Endothelial cell of umbilical vein (primary cell): ENCODE measurements around the gene C19orf25. TPM values are rescaled to one million over a fixed set of nuclear protein-coding genes. Genes with fewer than 3 reads are reported as not detected.

Experiments used
- BruUV-seq: library from RNA; stranded (reverse); fragments of 400-500 nt; replicated peaks from 2 replicates; lab custom pipeline; 2021; lab: Mats Ljungman, UMichigan
- CTCF ChIA-PET: fragments of 300-600, 350-600 bp; sonication (Branson Sonifier 250); formaldehyde crosslinking; loops from one replicate; lab custom pipeline; 2021; ENCODE audit warnings: antibody characterized with exemption, inconsistent platforms; lab: Charles Lee
- POLR2A ChIA-PET: fragments of 300-600, 350-600 bp; sonication (Branson Sonifier 250); formaldehyde crosslinking; loops from one replicate; lab custom pipeline; 2021; ENCODE audit warnings: antibody characterized with exemption, inconsistent platforms; lab: Charles Lee
- DNase-seq: peaks from one replicate; pipeline ENCODE4 v3.0.0-alpha.2; 2011; ENCODE audit warnings: low read depth, low spot score
- FAIRE-seq: peaks from 2 replicates; lab custom pipeline; 2011; peaks lifted over from hg19 to GRCh38; lab: Jason Lieb, UNC
- H2AFZ ChIP-seq: 2 replicates; pipeline ENCODE4 v1.6.0; 2012; ENCODE audit warnings: low read depth, low read length, control low read depth, inconsistent platforms
- H3K27ac ChIP-seq: 2 replicates; pipeline ENCODE4 v1.5.1; 2011; ENCODE audit warnings: low read depth, mild to moderate bottlenecking, control low read depth, low read length, moderate library complexity; ENCODE audit not compliant: insufficient read depth
- H3K27me3 ChIP-seq, 2 experiments: 2 replicates each; pipeline versions ENCODE4 v1.6.0 to v1.6.1; 2011; ENCODE audit warnings: low read length in 2 of 2, mixed read lengths in 1 of 2; ENCODE audit not compliant: control insufficient read depth in 2 of 2, insufficient read depth in 2 of 2
- H3K36me3 ChIP-seq, 2 experiments: 2 replicates in 1 of 2; 3 replicates in 1 of 2; pipeline ENCODE4 v1.5.1; 2011; ENCODE audit warnings: low read length in 2 of 2, mild to moderate bottlenecking in 1 of 2, moderate library complexity in 1 of 2; ENCODE audit not compliant: control insufficient read depth in 2 of 2, insufficient read depth in 2 of 2; ENCODE audit errors: extremely low read depth in 1 of 2
- H3K4me1 ChIP-seq: 3 replicates; pipeline ENCODE4 v1.5.1; 2011; ENCODE audit warnings: mild to moderate bottlenecking, low read length; ENCODE audit not compliant: control insufficient read depth, insufficient read depth; ENCODE audit errors: extremely low read depth
- H3K4me2 ChIP-seq: 2 replicates; pipeline ENCODE4 v1.6.1; 2011; ENCODE audit warnings: low read length, control low read depth, mixed read lengths; ENCODE audit not compliant: insufficient read depth
- H3K4me3 ChIP-seq, 3 experiments: fragments of 200-600 bp in 1 of 3; sonication (generic), shearing (Covaris generic) in 1 of 3; replicated peaks in 1 of 3; 2 replicates each; pipeline ENCODE4 v1.5.1; 2011 to 2016; ENCODE audit warnings: control low read depth in 3 of 3, low read length in 3 of 3, mild to moderate bottlenecking in 2 of 3, inconsistent platforms in 1 of 3, low read depth in 1 of 3, moderate library complexity in 1 of 3; ENCODE audit not compliant: insufficient read depth in 1 of 3
- H3K79me2 ChIP-seq: 2 replicates; pipeline ENCODE4 v1.6.0; 2012; ENCODE audit warnings: low read length, inconsistent platforms; ENCODE audit not compliant: control insufficient read depth, insufficient read depth
- H3K9ac ChIP-seq: replicated peaks from 2 replicates; pipeline ENCODE3; 2011; ENCODE audit warnings: low read length, control low read depth; ENCODE audit not compliant: insufficient read depth; ENCODE audit errors: extremely low read depth
- H3K9me1 ChIP-seq: replicated peaks from 3 replicates; pipeline ENCODE4 v1.6.0; 2011; ENCODE audit warnings: mild to moderate bottlenecking, low read length; ENCODE audit not compliant: control insufficient read depth, insufficient read depth; ENCODE audit errors: extremely low read depth
- H3K9me3 ChIP-seq: replicated peaks from 2 replicates; pipeline ENCODE4 v1.5.1; 2012; ENCODE audit warnings: low read length, inconsistent platforms; ENCODE audit not compliant: control insufficient read depth, insufficient read depth
- H4K20me1 ChIP-seq: replicated peaks from 2 replicates; pipeline ENCODE3; 2011; ENCODE audit warnings: mild to moderate bottlenecking, low read length; ENCODE audit not compliant: control insufficient read depth, insufficient read depth; ENCODE audit errors: extremely low read depth
- EZH2 ChIP-seq: IDR thresholded peaks from 2 replicates; pipeline ENCODE4 v1.6.1; 2012; ENCODE audit warnings: borderline replicate concordance, low read depth, mild to moderate bottlenecking, moderate library complexity, low read length, inconsistent platforms; ENCODE audit not compliant: severe bottlenecking
- FOS ChIP-seq: IDR thresholded peaks from 2 replicates; pipeline ENCODE4 v1.6.1; 2011; ENCODE audit warnings: mild to moderate bottlenecking, low read length, moderate library complexity, borderline replicate concordance; ENCODE audit not compliant: insufficient read depth
- GATA2 ChIP-seq: IDR thresholded peaks from 2 replicates; pipeline ENCODE4 v1.7.0; 2011; ENCODE audit warnings: low read depth, mild to moderate bottlenecking, moderate library complexity, mixed read lengths, low read length; ENCODE audit not compliant: insufficient read length, insufficient read depth
- JUN ChIP-seq: IDR thresholded peaks from 2 replicates; pipeline ENCODE4 v1.6.1; 2011; ENCODE audit warnings: borderline replicate concordance, low read depth; ENCODE audit not compliant: insufficient read length, insufficient read depth
- MYC ChIP-seq: IDR thresholded peaks from one replicate; pipeline ENCODE4 v1.6.1; 2011; ENCODE audit warnings: mild to moderate bottlenecking, low read depth, low read length
- POLR2A ChIP-seq: IDR thresholded peaks from 2 replicates; pipeline ENCODE4 v1.6.1; 2012; ENCODE audit warnings: low read depth, mild to moderate bottlenecking, control low read depth, low read length
- POLR2AphosphoS5 ChIP-seq: IDR thresholded peaks from 2 replicates; pipeline ENCODE4 v1.6.1; 2012; ENCODE audit warnings: low read depth, mild to moderate bottlenecking, control low read depth, low read length, moderate library complexity; ENCODE audit not compliant: insufficient read depth
- dilution Hi-C: fragments of 300-500 bp; cut with MboI; formaldehyde crosslinking; loops from one replicate; pipeline ENCODE4 v1.15.0; 2019; ENCODE audit warnings: low sequenced_read_pairs; ENCODE audit not compliant: extremely low pct_ligation_motif_present
- intact Hi-C: fragments of 100-400 bp; cut with micrococcal nuclease; formaldehyde crosslinking; loops from one replicate; pipeline ENCODE4 v1.10.0; 2022
- polyA plus RNA-seq, 4 experiments: library from polyadenylated mRNA; depleted of rRNA in 3 of 4; stranded (reverse) in 3 of 4; unstranded in 1 of 4; fragments of >200 nt; gene quantifications; 2 replicates each; pipeline versions ENCODE4 v1.2.1 to v1.2.3, GENCODE V29; 2011 to 2012; ENCODE audit warnings: missing spikeins in 1 of 4
- total RNA-seq: library from RNA; stranded (reverse); gene quantifications from 2 replicates; pipeline ENCODE4 v1.2.3, GENCODE V29; 2021
- TF ChIP-seq, protein P1 (sequence below), 2 donors: IDR thresholded peaks; 1 replicate in 1 of 2; 2 replicates in 1 of 2; pipeline ENCODE4 v1.5.1; 2011; ENCODE audit warnings: low read length in 2 of 2, mild to moderate bottlenecking in 2 of 2, moderate library complexity in 2 of 2, control low read depth in 1 of 2, inconsistent platforms in 1 of 2, low read depth in 1 of 2; ENCODE audit not compliant: insufficient read depth in 1 of 2; ENCODE audit errors: extremely low read depth in 1 of 2
- TF ChIP-seq, protein P2 (sequence below): IDR thresholded peaks from 2 replicates; pipeline ENCODE4 v1.6.1; 2011; ENCODE audit not compliant: insufficient read depth, insufficient read length

The C19orf25 gene
- total and polyA plus RNA-seq, 2 donors (not counting 3 experiments of a cell fraction or from before 2014, with no cell fraction given), result 28.0 to 34.6 TPM

DNA sequence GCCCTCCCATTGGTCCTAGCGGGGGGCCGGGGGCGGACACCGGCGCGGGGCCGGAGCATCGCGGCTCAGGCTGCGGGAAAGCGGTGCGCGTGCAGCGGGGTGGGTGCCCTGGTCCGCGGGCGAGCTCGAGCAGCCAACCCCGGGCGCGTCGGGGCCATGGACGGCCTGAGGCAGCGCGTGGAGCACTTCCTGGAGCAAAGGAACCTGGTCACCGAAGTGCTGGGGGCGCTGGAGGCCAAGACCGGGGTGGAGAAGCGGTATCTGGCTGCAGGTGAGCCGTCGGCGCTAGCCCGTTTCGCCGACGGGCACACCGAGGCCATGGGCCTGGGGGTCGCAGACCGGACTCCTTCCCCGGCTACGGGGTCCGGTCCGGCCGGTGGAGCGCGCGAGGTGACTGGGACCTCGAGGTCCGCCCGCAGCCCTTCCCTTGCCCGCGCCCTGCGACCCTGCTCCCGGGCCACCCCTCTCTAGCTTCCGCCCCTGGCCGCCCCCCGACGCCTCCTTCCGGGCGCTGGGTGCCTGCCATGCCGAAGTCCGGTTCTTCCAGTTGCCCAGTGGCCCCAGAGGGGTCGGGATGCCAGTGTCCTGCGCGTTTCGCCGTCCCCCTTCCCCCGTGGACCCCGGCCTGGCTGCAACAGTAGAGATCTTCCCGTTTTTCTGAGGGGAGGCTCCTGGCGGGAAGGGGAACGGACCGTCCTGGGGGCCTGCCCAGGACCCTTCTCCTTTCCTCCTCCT is 12.3 kb upstream of the C19orf25 start, which contains the start of gene REEP6:
Gene REEP6, plus strand, starts transcription at position 68 of the 735 bp plus-strand sequence. Its CDS starts 89 bp downstream, at position 157.
- no peak for FAIRE-seq
- no peak within 1 kb of the TSS for H3K9ac ChIP-seq
- POLR2A ChIA-PET, result interaction anchor here (0.6 to 1.5 kb wide), 3 partner anchors 23 to 222 kb away, joined by 3 to 9 read pairs (median 6); partner anchors contain the start of gene CIRBP
- no peak within 1 kb of the TSS for H3K27ac ChIP-seq
- H3K9me1 ChIP-seq, result no peaks in the 10 kb centered on the region
- peak within 1 kb of the TSS; percentile 79 for H2AFZ ChIP-seq
- intact Hi-C loops, result loop anchor here (2.0 kb wide), 1 partner anchor 20 kb away; no protein-coding TSS in a partner anchor
- no TSS peak for BruUV-seq
- H3K27me3 ChIP-seq, result peaks cover 0 to 6% of the 10 kb centered on the region in 2 experiments
- no peaks in the 10 kb centered on the region for H3K9me3 ChIP-seq
- dilution Hi-C loops, result no loop called here
- no peaks in the 10 kb centered on the region for H3K79me2 ChIP-seq
- H3K4me1 ChIP-seq, result peaks cover 10% of the 10 kb centered on the region
- H3K36me3 ChIP-seq, result no peaks in the 10 kb centered on the region
- H3K4me2 ChIP-seq, result peak within 1 kb of the TSS; percentile 46
- no peak for TF ChIP-seq FOS
- no peak for TF ChIP-seq POLR2A
- TF ChIP-seq MYC, result no peak
- no peak for TF ChIP-seq GATA2
- TF ChIP-seq EZH2, result no peak
- no peak for TF ChIP-seq JUN
- TF ChIP-seq POLR2AphosphoS5, result no peak
- TF ChIP-seq, protein P1, sequence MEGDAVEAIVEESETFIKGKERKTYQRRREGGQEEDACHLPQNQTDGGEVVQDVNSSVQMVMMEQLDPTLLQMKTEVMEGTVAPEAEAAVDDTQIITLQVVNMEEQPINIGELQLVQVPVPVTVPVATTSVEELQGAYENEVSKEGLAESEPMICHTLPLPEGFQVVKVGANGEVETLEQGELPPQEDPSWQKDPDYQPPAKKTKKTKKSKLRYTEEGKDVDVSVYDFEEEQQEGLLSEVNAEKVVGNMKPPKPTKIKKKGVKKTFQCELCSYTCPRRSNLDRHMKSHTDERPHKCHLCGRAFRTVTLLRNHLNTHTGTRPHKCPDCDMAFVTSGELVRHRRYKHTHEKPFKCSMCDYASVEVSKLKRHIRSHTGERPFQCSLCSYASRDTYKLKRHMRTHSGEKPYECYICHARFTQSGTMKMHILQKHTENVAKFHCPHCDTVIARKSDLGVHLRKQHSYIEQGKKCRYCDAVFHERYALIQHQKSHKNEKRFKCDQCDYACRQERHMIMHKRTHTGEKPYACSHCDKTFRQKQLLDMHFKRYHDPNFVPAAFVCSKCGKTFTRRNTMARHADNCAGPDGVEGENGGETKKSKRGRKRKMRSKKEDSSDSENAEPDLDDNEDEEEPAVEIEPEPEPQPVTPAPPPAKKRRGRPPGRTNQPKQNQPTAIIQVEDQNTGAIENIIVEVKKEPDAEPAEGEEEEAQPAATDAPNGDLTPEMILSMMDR (IDR thresholded peaks at IDR 0.05; ENCODE audit: extremely low read depth in 1 of 2, insufficient read depth in 1 of 2, low read depth in 1 of 2, low read length in 2 of 2), result no peak
- TF ChIP-seq, protein P2, sequence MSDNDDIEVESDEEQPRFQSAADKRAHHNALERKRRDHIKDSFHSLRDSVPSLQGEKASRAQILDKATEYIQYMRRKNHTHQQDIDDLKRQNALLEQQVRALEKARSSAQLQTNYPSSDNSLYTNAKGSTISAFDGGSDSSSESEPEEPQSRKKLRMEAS, result no peak
- DNase-seq, result no peak
- no peaks in the 10 kb centered on the region for H4K20me1 ChIP-seq
- CTCF ChIA-PET, result interaction anchor here (1.3 to 2.0 kb wide), 4 partner anchors 11 to 55 kb away, joined by 3 to 8 read pairs (median 8); no protein-coding TSS in a partner anchor
- H3K4me3 ChIP-seq, result peak within 1 kb of the TSS; percentile 11 to 51 (median 35)
